ENCODE measurements around the gene ITSN2. TPM values are rescaled to one million over a fixed set of nuclear protein-coding genes. Genes with fewer than 3 reads are reported as not detected.

The ITSN2 gene
- total RNA-seq, 4 donors from 2014 or later, result 57.9 to 79.7 (median 63.4) TPM

DNA sequence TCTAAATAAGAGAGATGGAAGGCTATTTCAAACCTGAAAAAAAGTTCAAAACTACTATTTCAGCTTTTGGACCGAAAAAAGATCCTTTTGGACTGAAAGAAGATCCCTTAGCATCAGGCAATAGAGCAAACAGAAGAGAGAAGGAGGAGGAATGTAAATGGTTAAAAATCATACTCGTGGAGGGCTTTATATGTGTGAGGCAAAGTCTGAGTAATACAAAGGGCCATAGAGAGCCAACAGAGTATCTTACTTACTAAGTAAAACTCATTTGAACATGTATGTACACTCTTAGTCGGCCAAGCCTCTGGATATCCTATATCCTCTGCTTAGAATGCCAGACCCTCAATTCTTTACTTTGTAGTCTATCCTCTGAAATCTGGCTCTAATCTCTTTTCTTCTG, 55.7 kb downstream of the ITSN2 start:
- TF ChIP-seq EP300 (IDR thresholded peaks at IDR 0.05) (no peak), POLR2A (IDR thresholded peaks at IDR 0.05) (no peak), POLR2AphosphoS5 (IDR thresholded peaks at IDR 0.05) (no peak)
- TF ChIP-seq, protein P1, sequence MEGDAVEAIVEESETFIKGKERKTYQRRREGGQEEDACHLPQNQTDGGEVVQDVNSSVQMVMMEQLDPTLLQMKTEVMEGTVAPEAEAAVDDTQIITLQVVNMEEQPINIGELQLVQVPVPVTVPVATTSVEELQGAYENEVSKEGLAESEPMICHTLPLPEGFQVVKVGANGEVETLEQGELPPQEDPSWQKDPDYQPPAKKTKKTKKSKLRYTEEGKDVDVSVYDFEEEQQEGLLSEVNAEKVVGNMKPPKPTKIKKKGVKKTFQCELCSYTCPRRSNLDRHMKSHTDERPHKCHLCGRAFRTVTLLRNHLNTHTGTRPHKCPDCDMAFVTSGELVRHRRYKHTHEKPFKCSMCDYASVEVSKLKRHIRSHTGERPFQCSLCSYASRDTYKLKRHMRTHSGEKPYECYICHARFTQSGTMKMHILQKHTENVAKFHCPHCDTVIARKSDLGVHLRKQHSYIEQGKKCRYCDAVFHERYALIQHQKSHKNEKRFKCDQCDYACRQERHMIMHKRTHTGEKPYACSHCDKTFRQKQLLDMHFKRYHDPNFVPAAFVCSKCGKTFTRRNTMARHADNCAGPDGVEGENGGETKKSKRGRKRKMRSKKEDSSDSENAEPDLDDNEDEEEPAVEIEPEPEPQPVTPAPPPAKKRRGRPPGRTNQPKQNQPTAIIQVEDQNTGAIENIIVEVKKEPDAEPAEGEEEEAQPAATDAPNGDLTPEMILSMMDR (IDR thresholded peaks at IDR 0.05), result no peak
- Histone ChIP-seq H3K4me1 (peaks cover 6 to 36% (median 12%) of the 10 kb centered on the region in 3 donors), H3K4me3 (no peak overlapping the region), H3K27ac (peak overlapping the region; percentile 63 to 76 (median 72)), H3K27me3 (no peaks in the 10 kb centered on the region), H3K36me3 (peaks cover 0 to 71% of the 10 kb centered on the region in 2 donors), H3K9me3 (no peaks in the 10 kb centered on the region)
- no peak for ATAC-seq
- 24 to 43% methylated on average over 2 to 3 of the region's 3 CpGs for WGBS, 2 donors (ENCODE audit: low coverage in 1 of 2)

GRCh38 chr2:24304098-24304497, 56.2 kb downstream of the ITSN2 start:
- Histone ChIP-seq H3K36me3 (peaks cover 0 to 71% of the 10 kb centered on the region in 2 donors), H3K27me3 (no peaks in the 10 kb centered on the region), H3K9me3 (no peaks in the 10 kb centered on the region), H3K4me3 (no peak overlapping the region), H3K27ac (peak overlapping the region; percentile 63 to 76 (median 72)), H3K4me1 (peaks cover 6 to 36% (median 12%) of the 10 kb centered on the region in 3 donors)
- TF ChIP-seq POLR2A (IDR thresholded peaks at IDR 0.05), result no peak
- peak; percentile 86 for TF ChIP-seq POLR2AphosphoS5 (IDR thresholded peaks at IDR 0.05)
- ATAC-seq, result peak; percentile 98
- WGBS, 2 donors (ENCODE audit: low coverage in 1 of 2), result 19% methylated on average over 4 of the region's 4 CpGs; no CpG with 5 or more reads in 1 of the 2 donors

DNA sequence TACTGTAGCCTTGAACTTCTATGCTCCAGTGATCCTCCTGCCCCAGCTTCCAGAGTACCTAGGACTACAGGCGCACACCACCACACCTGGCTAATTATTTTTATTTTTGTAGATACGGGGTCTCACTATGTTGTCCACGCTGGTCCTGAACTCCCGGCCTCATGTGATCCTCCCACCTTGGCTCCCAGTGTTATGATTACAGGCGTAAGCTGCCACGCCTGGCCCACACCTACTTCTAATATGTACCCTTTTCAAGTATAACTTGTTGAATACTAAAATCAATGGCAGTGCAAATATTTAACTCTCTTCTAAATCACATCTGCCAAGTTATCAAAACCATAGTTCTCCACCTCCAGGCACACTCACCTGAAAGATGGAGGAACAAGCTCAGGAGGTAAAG, 58.7 kb downstream of the ITSN2 start:
- TF ChIP-seq POLR2AphosphoS5 (IDR thresholded peaks at IDR 0.05) (no peak), POLR2A (IDR thresholded peaks at IDR 0.05) (no peak), EP300 (IDR thresholded peaks at IDR 0.05) (no peak)
- TF ChIP-seq, protein P1 (IDR thresholded peaks at IDR 0.05), result no peak
- Histone ChIP-seq H3K27me3 (no peaks in the 10 kb centered on the region), H3K36me3 (peaks cover 0 to 71% of the 10 kb centered on the region in 2 donors), H3K9me3 (no peaks in the 10 kb centered on the region), H3K4me3 (no peak overlapping the region), H3K4me1 (peaks cover 6 to 19% (median 12%) of the 10 kb centered on the region in 3 donors), H3K27ac (no peak overlapping the region)
- 85 to 100% methylated on average over 1 to 6 of the region's 6 CpGs for WGBS, 2 donors (ENCODE audit: low coverage in 1 of 2)
- no peak for ATAC-seq

GRCh38 chr2:24297663-24298062, 62.7 kb downstream of the ITSN2 start:
- Histone ChIP-seq H3K4me3 (no peak overlapping the region), H3K27ac (no peak overlapping the region), H3K9me3 (no peaks in the 10 kb centered on the region), H3K27me3 (no peaks in the 10 kb centered on the region), H3K36me3 (peaks cover 7 to 100% of the 10 kb centered on the region in 2 donors), H3K4me1 (no peaks in the 10 kb centered on the region)
- TF ChIP-seq POLR2AphosphoS5 (IDR thresholded peaks at IDR 0.05) (no peak), POLR2A (IDR thresholded peaks at IDR 0.05) (no peak), EP300 (IDR thresholded peaks at IDR 0.05) (no peak)
- TF ChIP-seq, protein P1 (IDR thresholded peaks at IDR 0.05), result no peak
- ATAC-seq, result no peak
- 71 to 86% methylated on average over 4 of the region's 4 CpGs for WGBS, 2 donors (ENCODE audit: low coverage in 1 of 2)

DNA sequence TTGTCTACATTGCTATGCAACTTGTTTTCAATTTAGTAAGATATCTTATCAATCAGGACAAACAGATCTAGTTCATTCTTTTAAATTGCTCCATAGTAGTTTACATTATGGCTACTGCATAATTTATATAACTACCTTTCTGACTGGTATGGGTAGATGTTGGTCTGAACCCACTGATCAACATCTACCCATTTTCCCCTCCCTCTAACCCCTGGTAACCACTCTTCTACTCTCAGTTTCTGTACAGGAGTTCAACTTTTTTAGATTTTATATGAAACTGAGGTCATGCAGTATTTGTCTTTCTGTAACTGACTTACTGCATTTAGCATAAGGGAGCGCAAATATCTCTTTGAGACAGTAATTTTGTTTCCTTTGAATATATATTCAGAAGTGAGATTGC, 73.2 kb downstream of the ITSN2 start:
- Histone ChIP-seq H3K27me3 (no peaks in the 10 kb centered on the region), H3K4me1 (no peaks in the 10 kb centered on the region), H3K27ac (no peak overlapping the region), H3K9me3 (no peaks in the 10 kb centered on the region), H3K36me3 (peaks cover under 1 to 66% of the 10 kb centered on the region in 2 donors), H3K4me3 (no peak overlapping the region)
- ATAC-seq, result no peak
- TF ChIP-seq POLR2A (IDR thresholded peaks at IDR 0.05) (no peak), EP300 (IDR thresholded peaks at IDR 0.05) (no peak), POLR2AphosphoS5 (IDR thresholded peaks at IDR 0.05) (no peak)
- TF ChIP-seq, protein P1 (IDR thresholded peaks at IDR 0.05), result no peak
- 100% methylated on average over 1 of the region's 1 CpG for WGBS, 2 donors (ENCODE audit: low coverage in 1 of 2)
